ENCODE measurements around the gene KCTD20.
A peak's percentile ranks its signal among the peaks of the same experiment; 100 is the strongest.
"Not testable (repeated sequence)": the region's sequence is repeated elsewhere in the genome, so short reads cannot be mapped to it uniquely, and the experiment has no call there.

Gene KCTD20

DNA sequence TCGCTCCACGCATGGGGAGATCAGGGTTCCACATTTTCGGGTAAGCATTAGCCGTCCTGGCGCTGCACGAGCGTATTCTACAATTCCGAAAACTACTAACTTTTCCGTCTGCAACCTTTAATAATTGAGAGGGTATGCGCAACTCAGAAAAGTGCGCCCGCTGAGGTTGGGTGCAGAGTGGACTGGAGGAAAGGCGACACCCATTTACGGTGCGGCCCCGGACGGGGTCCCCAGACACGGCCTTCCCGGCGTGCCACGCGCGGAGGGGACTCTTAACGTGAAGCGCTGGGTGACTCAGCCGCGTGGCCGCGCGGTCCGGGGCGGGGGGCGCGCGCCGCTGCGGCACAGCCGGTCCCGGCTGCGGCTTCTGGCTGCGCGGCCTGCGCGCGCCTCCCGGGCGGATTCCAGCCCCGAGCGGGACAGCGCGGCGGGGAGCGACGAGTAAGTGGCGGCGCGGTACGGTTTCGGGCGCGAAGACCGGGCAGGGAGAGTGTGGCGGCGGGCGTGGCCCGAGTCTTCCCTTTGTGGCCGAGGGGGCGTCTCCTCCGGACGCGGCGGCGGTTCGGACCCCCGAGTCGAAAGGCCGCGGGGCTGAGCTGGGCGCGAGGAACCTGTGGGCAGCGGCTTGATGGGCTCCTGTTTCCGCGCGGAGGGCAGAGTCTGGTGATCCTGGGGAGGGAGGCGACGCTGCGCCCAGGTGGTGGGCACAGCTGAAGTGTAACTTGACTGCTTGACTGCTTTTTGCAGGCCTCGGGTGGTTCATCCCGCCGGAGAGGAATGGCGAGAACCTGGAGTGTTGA lies at the start of gene KCTD20, which contains the start of gene PXT1:
KCTD20 (plus strand) TSS at position 330 of the 800 bp plus-strand sequence. CDS start 27,098 bp downstream, outside the sequence.
PXT1 (minus strand) TSS at position 184 of the 800 bp plus-strand sequence. CDS start 16,772 bp downstream, outside the sequence.
- peak in 55 of 56 donors; percentile 22 to 91 (median 79) for DNase-seq

DNA sequence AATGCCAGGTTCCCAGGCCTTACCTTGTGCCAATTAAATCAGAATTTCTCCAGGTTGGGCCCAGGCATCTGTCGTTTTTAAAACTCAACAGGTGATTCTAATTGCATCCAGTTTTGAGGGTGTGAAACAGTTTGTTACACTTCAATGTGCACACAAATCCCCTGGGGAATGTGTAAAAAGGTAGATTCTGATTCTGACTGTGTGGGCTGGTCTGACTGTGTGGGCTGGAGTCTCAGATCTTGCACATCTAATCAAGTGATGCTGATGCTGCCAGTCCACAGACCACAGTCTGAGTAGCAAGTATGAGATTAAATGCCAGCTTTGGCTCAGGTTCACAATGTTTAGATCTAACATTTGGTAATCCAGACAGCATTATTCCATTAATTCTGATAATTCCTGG lies 42.8 kb upstream of the KCTD20 start:
- no peak for DNase-seq

DNA sequence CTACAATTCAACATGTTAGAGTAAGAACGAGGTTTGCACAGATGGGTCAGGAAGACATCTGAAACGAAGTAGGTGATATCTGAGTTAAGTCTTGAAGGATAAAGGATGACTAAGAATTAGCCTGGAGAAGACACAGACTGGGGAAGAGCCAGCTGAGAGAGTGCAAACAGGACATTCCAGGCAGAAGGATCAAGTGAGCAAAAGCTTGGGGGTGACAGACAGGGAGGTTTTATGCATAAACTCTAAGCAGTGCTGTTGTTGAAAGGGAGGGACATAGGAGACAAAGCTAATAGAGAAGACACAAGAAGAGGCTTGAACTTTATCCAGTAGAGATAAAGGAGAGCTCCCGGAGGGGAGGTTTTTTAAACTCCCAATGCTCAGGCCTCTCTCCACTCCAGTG lies 40.3 kb upstream of the KCTD20 start:
- no peak for DNase-seq

DNA sequence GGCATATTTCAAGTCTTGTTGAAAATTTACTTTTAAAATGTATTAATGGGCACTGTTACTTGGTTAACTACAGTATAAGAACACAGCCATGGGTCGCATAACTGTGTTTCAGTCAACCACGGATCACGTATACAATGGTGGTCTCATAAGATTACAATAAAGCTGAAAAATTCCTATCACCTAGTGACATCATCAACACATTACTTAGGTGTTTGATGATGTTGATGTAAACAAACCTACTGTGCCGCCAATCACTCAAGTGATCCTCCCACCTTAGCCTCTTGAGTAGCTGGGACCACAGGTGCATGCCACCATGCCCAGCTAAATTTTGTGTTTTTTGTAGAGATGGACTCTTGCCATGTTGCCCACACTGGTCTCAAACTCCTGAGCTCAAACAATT lies 38.6 kb upstream of the KCTD20 start:
- no peak for DNase-seq

DNA sequence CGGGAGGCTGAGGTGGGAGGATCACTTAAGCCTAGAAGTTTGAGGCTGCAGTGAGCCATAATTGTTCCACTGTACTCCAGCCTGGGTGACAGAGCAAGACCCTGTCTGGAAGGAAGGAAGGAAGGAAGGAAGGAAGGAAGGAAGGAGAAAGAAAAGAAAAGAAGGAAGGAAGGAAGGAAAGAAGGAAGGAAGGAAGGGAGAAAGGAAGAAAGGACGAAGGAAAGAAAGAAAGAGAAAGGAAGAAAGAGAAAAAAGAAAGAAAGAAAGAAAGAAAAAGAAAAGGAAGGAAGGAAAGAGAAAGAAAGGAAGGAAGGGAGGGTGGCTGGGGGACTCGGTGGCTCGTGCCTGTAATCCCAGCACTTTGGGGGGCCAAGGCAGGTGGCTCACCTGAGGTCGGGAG lies 33.1 kb upstream of the KCTD20 start:
- not testable (repeated sequence) for DNase-seq

DNA sequence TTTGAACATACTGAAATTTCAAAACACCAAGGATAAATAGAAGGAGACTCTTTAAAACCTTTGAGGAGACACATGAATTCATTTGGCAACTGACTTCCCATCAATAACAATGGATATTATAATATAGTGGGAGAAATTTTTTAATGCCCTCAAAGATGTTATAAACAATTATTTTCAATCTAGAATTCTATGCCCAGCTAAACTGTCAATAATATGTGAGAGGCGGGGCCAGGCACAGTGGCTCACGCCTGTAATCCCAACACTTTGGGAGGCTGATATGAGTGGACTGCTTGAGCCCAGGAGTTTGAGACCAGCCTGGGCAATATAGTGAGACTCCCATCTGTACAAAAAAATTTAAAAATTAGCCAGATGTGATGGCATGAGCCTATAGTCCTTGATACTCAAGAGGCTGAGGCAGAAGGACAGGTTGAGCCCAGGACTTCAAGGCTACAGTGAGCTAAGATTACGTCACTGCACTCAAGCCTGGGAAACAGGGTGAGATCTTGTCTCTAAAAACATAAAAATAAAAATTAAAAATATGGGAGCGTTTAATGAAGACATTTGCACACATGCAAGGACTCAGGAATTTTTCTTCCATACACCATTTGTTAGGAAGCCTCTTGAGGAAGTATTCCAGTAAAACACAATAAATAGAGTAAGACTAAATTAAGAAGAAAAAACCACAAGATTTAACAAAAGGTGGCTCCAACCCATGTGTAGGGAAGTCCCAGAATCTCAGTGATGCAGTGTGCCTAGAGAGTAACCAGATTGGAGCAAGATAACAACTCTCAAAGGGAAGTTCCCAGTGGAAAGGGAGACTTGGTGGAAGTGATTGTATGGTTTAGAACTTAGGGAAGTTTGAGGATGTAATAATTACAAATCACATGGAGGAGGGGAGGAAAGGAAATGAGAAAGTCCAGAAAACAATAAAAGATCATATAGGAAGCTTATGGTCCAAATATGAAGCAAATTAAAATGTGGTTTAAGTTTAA lies 29.0 kb upstream of the KCTD20 start:
- no peak for DNase-seq

DNA sequence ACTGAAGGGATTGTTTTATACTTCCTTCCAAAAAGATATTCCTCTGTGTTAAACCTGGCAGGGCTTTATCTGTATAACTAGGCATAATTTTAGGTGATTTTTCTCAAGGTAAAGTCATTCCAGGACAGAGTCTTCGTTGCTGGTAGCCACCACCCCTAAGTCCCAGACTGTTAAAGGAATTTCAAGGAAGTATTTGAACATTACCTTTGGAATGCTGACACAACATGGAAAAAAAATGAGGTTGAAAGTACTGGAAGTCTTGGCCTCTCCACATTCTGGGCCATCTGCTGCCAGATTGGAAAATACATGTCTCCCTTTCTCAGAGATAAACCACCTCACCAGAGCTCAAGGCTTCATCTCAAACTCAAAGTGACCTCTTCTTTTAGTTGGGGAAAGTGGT lies 28.3 kb upstream of the KCTD20 start:
- no peak for DNase-seq

DNA sequence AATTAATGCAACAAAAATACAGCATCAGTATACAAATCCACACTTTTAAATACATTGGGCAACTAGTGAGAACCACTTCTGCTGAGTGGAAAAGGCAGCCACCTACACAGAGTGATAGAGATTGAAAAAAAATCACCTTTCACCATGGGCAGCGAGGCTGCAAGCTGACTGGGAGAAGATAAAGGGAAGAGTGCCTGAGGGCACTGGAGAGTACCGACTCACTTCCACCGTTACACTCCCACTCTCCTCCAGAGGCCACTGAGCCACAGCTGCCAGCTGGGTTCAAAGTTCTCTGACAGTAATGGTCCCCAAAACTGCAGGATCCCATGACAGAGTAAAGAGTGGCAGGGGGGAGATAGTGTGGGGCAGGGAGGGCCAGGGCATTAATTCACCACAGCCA lies 24.2 kb upstream of the KCTD20 start:
- no peak for DNase-seq

DNA sequence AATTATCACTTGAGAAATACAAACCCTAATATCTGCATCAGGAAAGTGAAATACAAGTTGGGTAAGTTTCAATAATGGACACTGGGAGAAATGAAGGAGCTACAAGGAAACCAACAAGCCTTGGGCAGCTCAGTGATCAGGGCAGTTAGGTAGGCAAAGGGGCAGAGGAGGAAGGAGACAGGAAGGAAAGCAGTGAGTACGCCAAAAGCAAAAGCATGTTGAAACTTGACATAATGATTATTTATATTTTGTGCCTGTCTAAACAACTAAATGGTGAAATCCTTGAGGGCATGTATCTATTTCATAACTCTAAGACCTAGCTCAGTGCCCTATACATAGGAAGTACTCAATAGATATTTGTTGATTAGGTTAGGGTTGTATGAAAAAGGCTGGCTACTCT lies 23.5 kb upstream of the KCTD20 start:
- no peak for DNase-seq

DNA sequence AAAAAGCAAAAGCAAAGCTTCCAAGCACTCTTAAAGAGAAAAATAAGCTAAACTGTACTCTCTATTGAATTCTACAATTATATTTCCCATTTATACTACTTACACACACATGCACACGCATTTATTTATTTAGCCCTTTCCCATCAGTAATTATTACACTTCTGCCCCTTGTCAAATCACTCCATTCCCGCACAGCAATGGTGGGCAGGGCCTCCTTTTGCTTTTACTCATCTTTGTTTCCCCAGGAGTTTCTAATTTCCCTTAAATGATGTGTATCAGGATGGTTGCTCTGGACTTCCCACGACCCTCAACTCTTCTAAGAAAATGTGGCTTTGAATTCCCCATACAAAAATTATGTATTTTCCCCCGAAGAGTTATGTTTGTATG lies 20.1 kb upstream of the KCTD20 start:
- DNase-seq, result no peak

DNA sequence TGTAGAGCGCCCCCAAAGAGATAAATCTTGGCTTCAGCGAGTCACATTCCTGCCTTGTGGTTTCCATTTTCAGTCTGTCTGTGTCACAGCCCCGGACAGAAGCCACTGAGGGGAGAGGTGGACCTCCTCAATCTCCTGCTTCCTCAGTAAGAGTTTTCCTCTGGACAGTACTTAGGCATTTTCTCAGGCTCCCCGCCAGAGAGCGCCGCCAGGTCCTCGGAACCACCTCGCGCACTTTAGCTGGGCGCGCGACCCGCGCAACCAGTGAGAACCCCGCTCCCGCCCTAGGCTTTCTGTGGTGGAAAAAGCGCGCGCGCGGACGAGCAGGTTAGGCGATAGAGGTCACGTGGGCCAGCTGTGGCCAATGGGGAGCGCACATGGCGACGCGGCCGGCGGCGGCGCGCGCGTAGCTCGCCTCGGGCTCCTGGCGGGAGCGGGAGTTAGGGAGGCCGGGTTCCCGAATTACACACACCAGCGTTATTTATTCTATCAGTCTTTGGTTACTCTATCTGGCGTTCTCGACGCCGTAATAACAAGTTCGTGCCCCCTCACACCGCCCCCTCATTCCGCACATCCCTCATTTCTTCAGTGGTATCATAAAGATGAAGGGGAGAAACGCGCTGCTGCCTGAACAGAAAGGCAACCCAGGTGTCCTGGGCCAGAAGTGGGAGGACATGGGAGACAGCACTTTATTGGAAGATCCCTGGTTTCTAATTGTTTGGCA lies 19.5 kb upstream of the KCTD20 start:
- DNase-seq, result peak; percentile 39 to 99 (median 94)

DNA sequence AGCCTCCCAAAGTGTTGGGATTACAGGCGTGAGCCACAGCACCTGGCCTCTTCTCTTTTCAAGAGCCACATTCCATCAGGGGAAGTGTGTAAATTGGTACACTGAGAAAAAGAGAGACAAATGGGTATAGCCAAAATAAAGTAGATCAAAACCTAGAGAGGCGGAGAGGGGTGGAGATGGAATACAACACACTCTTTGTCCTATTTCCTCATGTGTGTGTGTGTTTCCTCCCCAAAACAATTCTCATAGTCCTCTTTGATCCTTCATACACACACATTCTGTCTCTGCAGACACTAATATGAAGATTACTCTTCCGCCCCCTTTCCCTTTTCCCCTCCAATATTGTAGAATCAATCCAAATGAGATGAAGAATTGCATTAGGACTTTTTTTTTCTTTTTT lies 16.2 kb upstream of the KCTD20 start:
- no peak for DNase-seq

DNA sequence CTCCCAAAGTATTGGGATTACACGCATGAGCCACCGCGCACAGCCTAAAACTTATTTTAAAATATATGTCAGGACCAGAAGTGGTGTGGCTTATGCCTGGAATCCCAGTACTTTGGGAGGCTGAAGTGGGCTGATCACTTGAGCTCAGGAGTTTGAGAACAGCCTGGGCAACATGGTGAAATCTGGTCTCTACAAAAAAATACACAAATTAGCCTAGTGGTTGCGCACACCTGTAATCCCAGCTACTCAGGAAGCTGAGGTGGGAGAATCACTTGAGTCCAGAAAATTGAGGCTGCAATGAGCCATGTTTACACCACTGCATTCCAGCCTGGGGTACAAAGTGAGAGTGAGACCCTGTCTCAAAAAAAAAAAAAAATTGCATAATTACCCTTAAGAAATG lies 13.9 kb upstream of the KCTD20 start:
- DNase-seq, result no peak

DNA sequence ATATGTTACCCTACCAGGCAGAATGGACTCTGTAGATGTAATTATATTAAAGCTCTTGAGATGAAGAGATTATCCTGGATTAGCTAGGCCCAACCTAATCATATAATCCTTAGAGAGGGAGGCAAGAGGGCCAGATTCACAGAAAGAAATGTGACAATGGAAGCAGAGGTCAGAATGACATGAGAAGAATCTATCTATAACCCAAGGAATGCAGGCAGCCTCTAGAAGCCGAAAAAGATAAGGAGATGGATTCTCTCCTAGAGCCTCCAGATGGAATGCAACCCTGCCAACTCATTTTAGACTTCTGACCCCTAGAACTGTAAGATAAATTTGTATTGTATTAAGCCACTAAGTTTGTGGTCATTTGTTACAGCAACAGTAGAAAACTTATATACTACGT lies 12.4 kb upstream of the KCTD20 start:
- no peak for DNase-seq

DNA sequence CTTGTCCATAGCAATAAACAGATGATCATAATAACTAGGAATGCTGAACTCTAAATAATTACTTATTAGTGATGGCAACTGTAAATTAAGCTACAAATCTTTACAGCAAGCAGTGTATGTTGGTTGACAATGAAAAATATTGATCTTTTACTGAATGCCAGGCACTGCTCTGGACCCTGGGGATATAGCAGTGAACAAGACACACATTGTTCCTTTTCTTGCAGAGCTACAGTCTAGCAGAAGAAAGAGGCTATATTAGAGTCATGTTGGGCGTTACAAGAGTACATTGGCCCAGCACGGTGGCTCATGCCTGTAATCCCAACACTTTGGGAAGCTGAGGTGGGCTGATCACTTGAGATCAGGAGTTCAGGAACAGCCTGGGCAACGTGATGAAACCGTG lies 11.6 kb upstream of the KCTD20 start:
- DNase-seq, result no peak

DNA sequence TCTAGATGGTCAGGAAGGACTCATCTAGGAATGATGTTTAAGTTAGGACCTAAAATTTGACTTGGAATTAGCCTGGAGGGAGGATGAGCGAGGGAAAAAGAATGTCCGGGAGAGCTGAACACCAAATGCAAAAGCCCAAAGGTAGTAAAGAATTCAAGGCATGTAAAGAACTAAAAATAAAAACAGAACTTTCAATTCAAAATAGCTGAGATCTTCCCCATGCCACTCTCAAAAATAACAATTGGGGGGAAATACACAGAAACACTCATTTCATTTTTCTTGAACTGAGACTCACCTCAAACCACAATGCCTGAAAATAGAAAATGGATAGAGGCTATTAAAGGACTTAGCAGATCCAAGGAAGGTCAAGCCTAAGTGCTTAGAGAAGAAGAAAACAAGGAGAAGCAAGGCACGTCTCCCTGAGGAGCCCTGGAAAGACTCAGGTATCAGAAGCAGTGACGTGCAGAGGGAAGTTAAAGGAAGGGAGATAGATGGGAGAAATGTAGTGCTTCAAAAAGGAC lies 10.6 kb upstream of the KCTD20 start:
- no peak for DNase-seq

DNA sequence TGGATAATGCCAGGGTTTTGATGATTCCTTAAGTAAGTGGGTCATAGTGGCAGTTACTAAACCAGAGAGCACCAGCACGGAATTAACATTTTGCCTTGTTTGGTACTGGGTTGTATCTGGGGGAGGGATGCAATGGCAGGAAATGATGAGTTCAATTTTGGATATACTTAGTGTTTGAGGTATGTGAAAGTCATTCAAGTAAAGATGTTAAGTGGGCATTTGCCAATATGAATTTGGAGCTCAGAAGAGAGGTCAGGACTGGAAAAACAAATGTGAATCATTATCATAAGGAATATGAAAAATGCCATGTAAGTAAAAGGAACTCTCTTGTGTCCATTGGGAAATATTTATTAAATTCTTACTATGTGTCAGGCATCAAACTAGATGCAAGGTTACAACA lies 6.3 kb upstream of the KCTD20 start:
- no peak for DNase-seq

DNA sequence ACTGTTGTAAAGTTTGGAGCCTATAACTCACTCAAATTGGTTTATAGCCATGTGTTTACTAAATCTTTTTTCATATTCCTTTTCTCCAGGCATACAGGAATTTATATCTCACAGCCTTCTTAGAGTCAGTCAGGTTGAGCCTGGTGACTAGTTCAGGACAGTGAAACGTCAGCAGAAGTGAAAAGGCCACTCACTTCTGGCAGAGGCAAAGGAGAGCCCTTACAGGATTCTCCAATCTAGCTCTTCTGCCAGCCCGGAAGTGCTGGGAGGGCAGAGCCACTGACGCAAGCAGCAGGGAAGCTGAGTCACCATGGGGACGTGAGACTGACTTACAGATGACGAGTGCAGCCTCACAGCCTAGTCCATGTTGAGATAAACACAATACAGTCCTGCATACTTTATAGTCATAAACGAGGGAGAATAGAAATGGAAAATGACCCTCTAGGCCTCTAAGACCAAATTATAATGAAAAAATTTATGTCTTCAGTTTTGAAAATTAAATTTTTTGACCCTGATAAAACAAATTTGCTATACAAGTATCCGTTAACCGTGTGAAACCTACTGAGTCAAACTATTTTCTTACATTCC lies 1.4 kb upstream of the KCTD20 start:
- peak in 54 of 56 donors; percentile 4 to 95 (median 74) for DNase-seq

DNA sequence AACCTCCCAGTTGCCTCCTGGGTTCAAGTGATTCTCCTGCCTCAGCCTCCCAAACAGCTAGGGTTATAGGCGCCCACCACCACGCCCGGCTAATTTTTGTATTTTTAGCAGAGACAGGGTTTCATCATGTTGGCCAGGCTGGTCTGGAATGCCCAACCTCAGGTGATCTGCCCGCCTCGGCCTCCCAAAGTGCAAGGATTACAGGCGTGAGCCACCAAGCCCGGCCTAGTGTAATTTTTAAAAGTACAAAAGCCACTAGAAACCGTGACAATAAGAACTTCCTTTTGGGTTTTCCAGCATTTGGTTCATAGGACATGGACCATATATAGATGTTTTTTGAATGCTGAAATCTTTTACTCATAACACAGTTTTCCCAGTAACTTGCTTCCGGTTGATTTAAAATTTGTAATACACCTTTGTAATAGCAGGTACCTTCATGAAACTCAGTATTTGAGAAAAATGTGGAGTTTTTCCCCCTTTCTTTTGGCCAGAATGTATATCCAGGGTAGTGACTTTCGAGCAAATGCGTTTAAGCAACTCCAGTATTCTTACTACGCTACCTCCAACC lies 613 bp upstream of the KCTD20 start:
- DNase-seq, result no peak
